Astrocyte (in vitro differentiated cells and primary cell): ENCODE data around the gene TENT5A.

Source experiments
- EZH2 ChIP-seq: IDR thresholded peaks from 2 replicates; pipeline ENCODE4 v1.6.1; 2012; ENCODE audit warnings: mild to moderate bottlenecking, low read length, inconsistent platforms; ENCODE audit not compliant: insufficient read depth
- TF ChIP-seq, protein P1 (sequence below): IDR thresholded peaks from 2 replicates; pipeline ENCODE4 v1.5.1; 2011; ENCODE audit warnings: low read depth, mild to moderate bottlenecking, inconsistent platforms, low read length, moderate library complexity; ENCODE audit not compliant: insufficient read depth

DNA sequence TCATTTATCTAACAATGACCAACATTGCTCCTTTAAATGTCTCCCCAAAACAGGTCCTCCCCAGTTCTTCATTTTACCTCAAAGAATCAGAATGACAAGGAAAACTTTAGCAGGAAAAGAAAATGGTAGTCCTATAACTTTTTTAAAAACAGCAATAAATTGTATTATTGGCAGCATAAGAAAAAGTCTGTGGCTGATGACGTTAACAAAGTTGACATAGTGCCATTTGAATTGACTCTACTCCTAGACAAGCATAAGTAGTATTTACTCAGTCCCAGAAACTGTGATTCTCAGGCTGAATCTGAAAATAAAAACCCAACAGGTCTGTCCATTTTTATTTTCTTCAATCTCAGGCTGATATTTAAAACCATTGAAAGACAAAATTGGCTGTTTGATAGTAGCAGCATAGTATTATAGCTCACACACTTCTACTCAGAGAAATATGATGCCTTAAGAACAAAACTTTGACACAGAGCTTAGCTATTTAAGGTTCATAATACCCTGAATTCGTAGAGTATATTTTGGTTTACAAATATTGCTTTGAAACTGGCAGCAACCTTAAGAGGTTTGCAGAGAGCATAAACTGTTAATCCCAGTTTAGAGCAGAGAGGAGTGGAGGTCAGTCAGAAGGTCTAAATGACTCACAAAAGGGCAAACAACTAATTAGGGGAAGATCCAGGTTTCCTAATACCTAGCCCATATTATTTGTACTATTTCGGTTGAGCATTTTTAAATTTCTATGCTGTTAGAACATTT, 35.0 kb upstream of the TENT5A start:
- TF ChIP-seq, protein P1, sequence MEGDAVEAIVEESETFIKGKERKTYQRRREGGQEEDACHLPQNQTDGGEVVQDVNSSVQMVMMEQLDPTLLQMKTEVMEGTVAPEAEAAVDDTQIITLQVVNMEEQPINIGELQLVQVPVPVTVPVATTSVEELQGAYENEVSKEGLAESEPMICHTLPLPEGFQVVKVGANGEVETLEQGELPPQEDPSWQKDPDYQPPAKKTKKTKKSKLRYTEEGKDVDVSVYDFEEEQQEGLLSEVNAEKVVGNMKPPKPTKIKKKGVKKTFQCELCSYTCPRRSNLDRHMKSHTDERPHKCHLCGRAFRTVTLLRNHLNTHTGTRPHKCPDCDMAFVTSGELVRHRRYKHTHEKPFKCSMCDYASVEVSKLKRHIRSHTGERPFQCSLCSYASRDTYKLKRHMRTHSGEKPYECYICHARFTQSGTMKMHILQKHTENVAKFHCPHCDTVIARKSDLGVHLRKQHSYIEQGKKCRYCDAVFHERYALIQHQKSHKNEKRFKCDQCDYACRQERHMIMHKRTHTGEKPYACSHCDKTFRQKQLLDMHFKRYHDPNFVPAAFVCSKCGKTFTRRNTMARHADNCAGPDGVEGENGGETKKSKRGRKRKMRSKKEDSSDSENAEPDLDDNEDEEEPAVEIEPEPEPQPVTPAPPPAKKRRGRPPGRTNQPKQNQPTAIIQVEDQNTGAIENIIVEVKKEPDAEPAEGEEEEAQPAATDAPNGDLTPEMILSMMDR, result no peak
- no peak for TF ChIP-seq EZH2
